SK-N-SH treated with all-trans-retinoic acid at 6 μM for 48 hours (cell line): Measurements from ENCODE around the gene MET.

Experiments
- ATAC-seq: fragments of 200-7000 bp; cut with Tn5 transposase; 3 replicates; pipeline ENCODE4 v1.9.1; 2020; ENCODE audit warnings: mild to moderate bottlenecking, moderate library complexity
- ARNTL ChIP-seq: fragments of 450-650 bp; formaldehyde crosslinking; IDR thresholded peaks from 2 replicates; pipeline ENCODE4 v1.5.0; 2020; ENCODE audit warnings: low read depth, mild to moderate bottlenecking, moderate library complexity, borderline replicate concordance
- BACH2 ChIP-seq: fragments of 250-450 bp; sonication (Bioruptor Pico); IDR thresholded peaks from 2 replicates; pipeline ENCODE4 v1.9.0; 2021; ENCODE audit warnings: mild to moderate bottlenecking, borderline replicate concordance
- CREB5 ChIP-seq: fragments of 250-450 bp; sonication (Bioruptor Pico); IDR thresholded peaks from 2 replicates; pipeline ENCODE4 v1.5.1; 2020; ENCODE audit warnings: low read depth, mild to moderate bottlenecking, moderate library complexity
- CSDC2 ChIP-seq: fragments of 250-450 bp; sonication (Bioruptor Pico); IDR thresholded peaks from 2 replicates; pipeline ENCODE4 v1.5.0; 2020; ENCODE audit warnings: mild to moderate bottlenecking, moderate library complexity
- CSRNP3 ChIP-seq: fragments of 250-450 bp; sonication (Bioruptor Pico); IDR thresholded peaks from 2 replicates; pipeline ENCODE4 v1.5.1; 2021; ENCODE audit warnings: mild to moderate bottlenecking, moderate library complexity
- ESRRG ChIP-seq: fragments of 250-450 bp; sonication (Bioruptor Pico); IDR thresholded peaks from 2 replicates; pipeline ENCODE4 v1.6.1; 2021; ENCODE audit warnings: mild to moderate bottlenecking
- GLIS3 ChIP-seq: fragments of 250-450 bp; sonication (Bioruptor Pico); IDR thresholded peaks from 2 replicates; pipeline ENCODE4 v1.5.0; 2020; ENCODE audit warnings: mild to moderate bottlenecking, moderate library complexity
- ISL1 ChIP-seq: fragments of 250-450 bp; sonication (Bioruptor Pico); IDR thresholded peaks from 2 replicates; pipeline ENCODE4 v2.1.2; 2022; ENCODE audit warnings: mild to moderate bottlenecking, moderate library complexity
- OSR1 ChIP-seq: fragments of 250-450 bp; sonication (Bioruptor Pico); IDR thresholded peaks from 2 replicates; pipeline ENCODE4 v1.8.0; 2022; ENCODE audit warnings: moderate library complexity, mild to moderate bottlenecking, inconsistent platforms
- PATZ1 ChIP-seq: fragments of 250-450 bp; sonication (Bioruptor Pico); IDR thresholded peaks from 2 replicates; pipeline ENCODE4 v1.8.0; 2020; ENCODE audit warnings: mild to moderate bottlenecking, moderate library complexity, borderline replicate concordance
- PPARA ChIP-seq: fragments of 250-450 bp; sonication (Bioruptor Pico); IDR thresholded peaks from 2 replicates; pipeline ENCODE4 v1.5.0; 2020; ENCODE audit warnings: mild to moderate bottlenecking, borderline replicate concordance
- RARB ChIP-seq: fragments of 250-450 bp; sonication (Bioruptor Pico); IDR thresholded peaks from 2 replicates; pipeline ENCODE4 v1.8.0; 2021; ENCODE audit warnings: mild to moderate bottlenecking, moderate library complexity
- SNAI2 ChIP-seq: fragments of 250-450 bp; sonication (Bioruptor Pico); IDR thresholded peaks from 2 replicates; pipeline ENCODE4 v1.5.0; 2020; ENCODE audit warnings: mild to moderate bottlenecking, moderate library complexity
- TOX ChIP-seq: fragments of 250-450 bp; sonication (Bioruptor Pico); IDR thresholded peaks from 2 replicates; pipeline ENCODE4 v1.8.0; 2021; ENCODE audit warnings: mild to moderate bottlenecking, moderate library complexity, borderline replicate concordance
- TSHZ2 ChIP-seq: fragments of 250-450 bp; sonication (Bioruptor Pico); IDR thresholded peaks from 2 replicates; pipeline ENCODE4 v1.5.0; 2020; ENCODE audit warnings: mild to moderate bottlenecking, moderate library complexity
- ZC3H10 ChIP-seq: fragments of 250-450 bp; sonication (Bioruptor Pico); IDR thresholded peaks from 2 replicates; pipeline ENCODE4 v1.5.1; 2021; ENCODE audit warnings: mild to moderate bottlenecking, moderate library complexity
- ZFP3 ChIP-seq: fragments of 250-450 bp; sonication (Bioruptor Pico); IDR thresholded peaks from 2 replicates; pipeline ENCODE4 v1.5.0; 2020; ENCODE audit warnings: mild to moderate bottlenecking, moderate library complexity
- ZFP30 ChIP-seq: fragments of 450-650 bp; formaldehyde crosslinking; IDR thresholded peaks from 2 replicates; pipeline ENCODE4 v1.5.0; 2022; ENCODE audit warnings: mild to moderate bottlenecking, moderate library complexity
- ZNF565 ChIP-seq: fragments of 450-650 bp; formaldehyde crosslinking; conservative IDR thresholded peaks from 2 replicates; pipeline ENCODE4 v1.5.0; 2020; ENCODE audit warnings: low read depth, mild to moderate bottlenecking, moderate library complexity
- ZNF70 ChIP-seq: fragments of 450-650 bp; formaldehyde crosslinking; IDR thresholded peaks from 2 replicates; pipeline ENCODE4 v1.5.0; 2020; ENCODE audit warnings: mild to moderate bottlenecking, moderate library complexity
- TF ChIP-seq, protein P1 (sequence below): fragments of 250-450 bp; sonication (Bioruptor Pico); IDR thresholded peaks from 2 replicates; pipeline ENCODE4 v1.8.0; 2021; ENCODE audit warnings: low read depth, mild to moderate bottlenecking, moderate library complexity, borderline replicate concordance

MET gene

GRCh38 chr7:116837586-116837985, 165.6 kb downstream of the MET start:
- no peak for ATAC-seq
- TF ChIP-seq, protein P1, sequence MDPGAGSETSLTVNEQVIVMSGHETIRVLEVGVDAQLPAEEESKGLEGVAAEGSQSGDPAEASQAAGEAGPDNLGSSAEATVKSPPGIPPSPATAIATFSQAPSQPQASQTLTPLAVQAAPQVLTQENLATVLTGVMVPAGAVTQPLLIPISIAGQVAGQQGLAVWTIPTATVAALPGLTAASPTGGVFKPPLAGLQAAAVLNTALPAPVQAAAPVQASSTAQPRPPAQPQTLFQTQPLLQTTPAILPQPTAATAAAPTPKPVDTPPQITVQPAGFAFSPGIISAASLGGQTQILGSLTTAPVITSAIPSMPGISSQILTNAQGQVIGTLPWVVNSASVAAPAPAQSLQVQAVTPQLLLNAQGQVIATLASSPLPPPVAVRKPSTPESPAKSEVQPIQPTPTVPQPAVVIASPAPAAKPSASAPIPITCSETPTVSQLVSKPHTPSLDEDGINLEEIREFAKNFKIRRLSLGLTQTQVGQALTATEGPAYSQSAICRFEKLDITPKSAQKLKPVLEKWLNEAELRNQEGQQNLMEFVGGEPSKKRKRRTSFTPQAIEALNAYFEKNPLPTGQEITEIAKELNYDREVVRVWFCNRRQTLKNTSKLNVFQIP (CRISPR knock-in tag), result no peak
- TF ChIP-seq PATZ1 (CRISPR knock-in tag) (no peak), BACH2 (CRISPR knock-in tag) (no peak), OSR1 (no peak), SNAI2 (no peak), ZNF565 (CRISPR knock-in tag) (no peak), ZFP30 (CRISPR knock-in tag) (no peak), CSRNP3 (CRISPR knock-in tag) (no peak)

DNA sequence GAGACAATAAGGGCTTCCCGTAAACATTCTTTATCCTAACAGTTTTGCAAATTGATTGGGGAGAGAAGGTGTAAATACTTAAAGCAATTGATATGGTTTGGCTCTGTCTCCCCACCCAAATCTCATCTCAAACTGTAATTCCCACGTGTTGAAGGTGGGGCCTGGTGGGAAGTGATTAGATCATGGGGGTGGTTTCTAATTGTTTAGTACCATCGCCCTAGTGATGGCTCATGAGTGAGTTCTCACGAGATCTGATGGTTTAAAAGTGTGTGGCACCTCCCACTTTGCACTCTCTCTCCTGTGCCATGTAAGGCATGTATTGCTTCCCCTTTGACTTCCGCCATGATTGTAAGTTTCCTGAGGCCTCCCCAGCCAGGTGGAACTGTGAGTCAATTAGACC, 168.3 kb downstream of the MET start:
- ATAC-seq, result no peak
- TF ChIP-seq GLIS3 (no peak), ZC3H10 (no peak), ESRRG (no peak), TSHZ2 (CRISPR knock-in tag) (no peak), RARB (CRISPR knock-in tag) (no peak), OSR1 (no peak), ZNF70 (CRISPR knock-in tag) (no peak), CSRNP3 (CRISPR knock-in tag) (no peak), SNAI2 (no peak), ARNTL (CRISPR knock-in tag) (no peak), CSDC2 (CRISPR knock-in tag) (no peak), ISL1 (CRISPR knock-in tag) (no peak), PPARA (CRISPR knock-in tag) (no peak), CREB5 (no peak), TOX (CRISPR knock-in tag) (no peak)

- ATAC-seq, result no peak
- TF ChIP-seq TSHZ2 (CRISPR knock-in tag) (no peak), BACH2 (CRISPR knock-in tag) (no peak), GLIS3 (no peak), RARB (CRISPR knock-in tag) (no peak), ZFP3 (CRISPR knock-in tag) (no peak), ARNTL (CRISPR knock-in tag) (no peak), ISL1 (CRISPR knock-in tag) (no peak), SNAI2 (no peak), ZNF565 (CRISPR knock-in tag) (no peak), CSDC2 (CRISPR knock-in tag) (no peak), ESRRG (no peak)
- TF ChIP-seq, protein P1 (CRISPR knock-in tag), result no peak
Observed at GRCh38 chr7:116842371-116842770, 170.4 kb downstream of the MET start.
